ENCODE data around the gene RAP1GAP2.
"Not testable (repeated sequence)": the region's sequence is repeated elsewhere in the genome, so short reads cannot be mapped to it uniquely, and the experiment has no call there.

The RAP1GAP2 gene

GRCh38 chr17:2890778-2891177 lies 94.5 kb downstream of the RAP1GAP2 start:
- DNase-seq: not testable (repeated sequence)

- DNase-seq: peak; percentile 42
Measured at GRCh38 chr17:2892305-2892971, 96.2 kb downstream of the RAP1GAP2 start.

GRCh38 chr17:2893422-2893914 lies 97.2 kb downstream of the RAP1GAP2 start:
- DNase-seq: no peak

- DNase-seq: no peak
Measured at GRCh38 chr17:2894782-2895181, 98.5 kb downstream of the RAP1GAP2 start.

GRCh38 chr17:2897605-2898004 lies 101.4 kb downstream of the RAP1GAP2 start:
- DNase-seq: no peak

- no peak for DNase-seq
Measured at GRCh38 chr17:2898255-2898926, 102.2 kb downstream of the RAP1GAP2 start.

- no peak for DNase-seq
Measured at GRCh38 chr17:2899906-2900305, 103.7 kb downstream of the RAP1GAP2 start.

- DNase-seq: no peak
Measured at GRCh38 chr17:2900842-2901241, 104.6 kb downstream of the RAP1GAP2 start.

GRCh38 chr17:2901582-2901981 lies 105.3 kb downstream of the RAP1GAP2 start:
- no peak for DNase-seq

- DNase-seq: no peak
Measured at GRCh38 chr17:2902546-2902945, 106.3 kb downstream of the RAP1GAP2 start.

GRCh38 chr17:2903193-2903974 lies 107.1 kb downstream of the RAP1GAP2 start:
- no peak for DNase-seq

GRCh38 chr17:2904135-2904534 lies 107.9 kb downstream of the RAP1GAP2 start:
- no peak for DNase-seq

- DNase-seq: no peak
Measured at GRCh38 chr17:2905269-2905668, 109.0 kb downstream of the RAP1GAP2 start.

- DNase-seq: no peak
Measured at GRCh38 chr17:2905696-2906501, 109.7 kb downstream of the RAP1GAP2 start.

GRCh38 chr17:2906901-2907300 lies 110.7 kb downstream of the RAP1GAP2 start:
- DNase-seq: no peak

- DNase-seq: no peak
Measured at GRCh38 chr17:2909175-2909845, 113.1 kb downstream of the RAP1GAP2 start.

- no peak for DNase-seq
Measured at GRCh38 chr17:2909846-2910234, 113.6 kb downstream of the RAP1GAP2 start.

GRCh38 chr17:2911035-2911754 lies 115.0 kb downstream of the RAP1GAP2 start:
- DNase-seq: no peak

GRCh38 chr17:2911755-2912111 lies 115.5 kb downstream of the RAP1GAP2 start:
- DNase-seq: no peak

- no peak for DNase-seq
Measured at GRCh38 chr17:2912754-2913153, 116.5 kb downstream of the RAP1GAP2 start.

GRCh38 chr17:2916461-2916860 lies 120.2 kb downstream of the RAP1GAP2 start:
- no peak for DNase-seq

- no peak for DNase-seq
Measured at GRCh38 chr17:2921443-2921842, 125.2 kb downstream of the RAP1GAP2 start.
